HCT116 (cell line): ENCODE results near the gene SIL1.

Experiments used
- ATF3 ChIP-seq: IDR thresholded peaks from 2 replicates; pipeline ENCODE4 v1.6.1; 2012
- CEBPB ChIP-seq: IDR thresholded peaks from 2 replicates; pipeline ENCODE4 v1.6.1; 2012; ENCODE audit warnings: low read depth
- CTCF ChIP-seq, 3 experiments: fragments of 200-600 bp in 1 of 3; sonication (generic) in 1 of 3; IDR thresholded peaks in 2 of 3; conservative IDR thresholded peaks in 1 of 3; 2 replicates each; pipeline ENCODE4 v1.5.1; 2012 to 2017; ENCODE audit warnings: low read depth in 2 of 3, low read length in 2 of 3, antibody characterized with exemption in 1 of 3, borderline replicate concordance in 1 of 3, control low read depth in 1 of 3, mild to moderate bottlenecking in 1 of 3, mixed read lengths in 1 of 3, mixed run types in 1 of 3, moderate library complexity in 1 of 3; ENCODE audit not compliant: insufficient read depth in 1 of 3
- EGR1 ChIP-seq: IDR thresholded peaks from 2 replicates; pipeline ENCODE4 v1.6.1; 2012; ENCODE audit warnings: low read depth
- EZH2 ChIP-seq: fragments of 200-600 bp; sonication (generic); IDR thresholded peaks from 2 replicates; pipeline ENCODE4 v1.6.1; 2017; ENCODE audit warnings: antibody characterized with exemption, mixed run types
- JUND ChIP-seq: IDR thresholded peaks from 2 replicates; pipeline ENCODE4 v1.6.1; 2012
- POLR2A ChIP-seq: IDR thresholded peaks from 2 replicates; pipeline ENCODE4 v1.7.0; 2011; ENCODE audit warnings: borderline replicate concordance; ENCODE audit not compliant: insufficient read depth, insufficient read length; ENCODE audit errors: extremely low read depth
- POLR2AphosphoS5 ChIP-seq: IDR thresholded peaks from 2 replicates; pipeline ENCODE4 v1.6.1; 2011; ENCODE audit warnings: mild to moderate bottlenecking, low read depth, low read length, moderate library complexity
- RAD21 ChIP-seq: IDR thresholded peaks from 2 replicates; pipeline ENCODE4 v1.6.1; 2012; ENCODE audit warnings: low read depth, mild to moderate bottlenecking
- REST ChIP-seq: IDR thresholded peaks from 2 replicates; pipeline ENCODE4 v1.6.1; 2012; ENCODE audit warnings: low read depth
- YY1 ChIP-seq: IDR thresholded peaks from 2 replicates; pipeline ENCODE4 v1.6.1; 2011; ENCODE audit warnings: low read length, low read depth, moderate library complexity, mild to moderate bottlenecking; ENCODE audit not compliant: insufficient replicate concordance; ENCODE audit errors: extremely low read depth
- ZBTB33 ChIP-seq: IDR thresholded peaks from 2 replicates; pipeline ENCODE4 v1.6.1; 2011; ENCODE audit warnings: mild to moderate bottlenecking, low read length, moderate library complexity; ENCODE audit not compliant: insufficient replicate concordance; ENCODE audit errors: extremely low read depth

GRCh38 chr5:138943599-138944173, 254.5 kb downstream of the SIL1 start:
- TF ChIP-seq CTCF (IDR thresholded peaks at IDR 0.05 in 2 of 3, conservative IDR thresholded peaks at IDR 0.05 in 1 of 3; ENCODE audit: borderline replicate concordance in 1 of 3, insufficient read depth in 1 of 3, low read depth in 2 of 3, low read length in 2 of 3) (no peak), EGR1 (no peak), YY1 (no peak), POLR2AphosphoS5 (no peak), RAD21 (no peak), REST (no peak), ATF3 (no peak), EZH2 (no peak), POLR2A (no peak), CEBPB (no peak), JUND (no peak), ZBTB33 (no peak)
